BJ (cell line): ENCODE measurements around the gene PTPRG. TPM values are rescaled to one million over a fixed set of nuclear protein-coding genes. Genes with fewer than 3 reads are reported as not detected.

Experiments
- CTCF ChIA-PET: fragments of 350-600 bp; formaldehyde crosslinking; extraction: SDS; loops from one replicate; lab custom pipeline; 2021; ENCODE audit warnings: antibody characterized with exemption, inconsistent platforms; lab: Yijun Ruan, JAX
- POLR2A ChIA-PET: fragments of 300-600 bp; sonication (Branson Sonifier 250); formaldehyde crosslinking; extraction: SDS; loops from one replicate; lab custom pipeline; 2021; ENCODE audit warnings: antibody characterized with exemption; lab: Charles Lee
- DNase-seq: peaks from one replicate; pipeline ENCODE4 v3.0.0-alpha.2; 2011; ENCODE audit warnings: low read depth
- H3K27me3 ChIP-seq: 2 replicates; pipeline ENCODE4 v1.6.0; 2011; ENCODE audit warnings: low read length; ENCODE audit not compliant: control insufficient read depth, insufficient read depth
- H3K36me3 ChIP-seq: 2 replicates; pipeline ENCODE4 v1.5.1; 2011; ENCODE audit warnings: low read length; ENCODE audit not compliant: control insufficient read depth, insufficient read depth
- H3K4me3 ChIP-seq: 2 replicates; pipeline ENCODE4 v1.5.1; 2011; ENCODE audit warnings: low read depth, mild to moderate bottlenecking, control low read depth, low read length
- CTCF ChIP-seq: IDR thresholded peaks from 2 replicates; pipeline ENCODE4 v1.5.1; 2011; ENCODE audit warnings: low read depth, mild to moderate bottlenecking, control low read depth, inconsistent platforms, low read length, moderate library complexity; ENCODE audit not compliant: insufficient read depth
- polyA plus RNA-seq: library from polyadenylated mRNA; depleted of rRNA; stranded (reverse); fragments of >200 nt; gene quantifications from 2 replicates; pipeline ENCODE4 v1.2.3, GENCODE V29; 2011

Gene PTPRG
- polyA plus RNA-seq, 1 experiment = 20.8 TPM

DNA sequence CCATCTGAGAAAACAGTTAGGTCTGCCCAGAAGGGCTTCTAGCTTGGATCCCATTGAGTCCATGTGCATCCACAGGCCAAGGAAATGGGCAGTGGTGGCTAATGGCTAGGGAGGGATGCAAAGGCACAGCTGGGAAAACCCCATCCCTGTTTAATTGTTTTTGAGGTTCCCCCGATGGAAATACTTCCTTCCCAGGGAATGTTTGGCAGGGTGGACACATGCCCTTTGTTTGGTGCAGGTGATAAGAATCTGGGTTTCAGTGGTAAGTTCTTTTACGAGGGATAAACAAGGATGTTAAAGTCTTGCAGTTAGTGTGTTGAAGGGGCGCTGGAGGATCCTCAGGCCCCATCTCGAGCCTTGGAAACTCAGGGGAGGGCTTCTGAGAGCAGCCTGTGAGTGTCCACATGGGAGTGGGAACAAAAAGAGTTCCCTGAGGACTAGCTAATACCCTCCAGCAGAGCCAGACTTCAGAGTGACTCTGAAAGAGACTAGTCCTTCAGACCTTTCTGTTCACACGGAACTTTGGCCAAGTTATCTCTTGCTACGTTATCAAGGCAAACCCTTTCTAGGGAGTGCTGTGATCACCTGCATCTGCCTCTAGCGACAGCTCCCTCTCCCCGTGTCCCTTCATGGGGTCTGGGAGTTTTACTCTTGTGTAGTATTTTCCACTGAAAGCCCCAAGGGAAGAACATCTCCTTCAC is 17.4 kb downstream of the PTPRG start:
- DNase-seq = no peak
- Histone ChIP-seq H3K36me3 (no peaks in the 10 kb centered on the region), H3K4me3 (no peak overlapping the region), H3K27me3 (no peaks in the 10 kb centered on the region)
- no peak for TF ChIP-seq CTCF
- CTCF ChIA-PET = interaction anchor here (0.5 to 1.4 kb wide), 3 partner anchors 15 to 562 kb away, joined by 3 to 7 read pairs (median 3); no protein-coding TSS in a partner anchor
- POLR2A ChIA-PET = no interaction called here

DNA sequence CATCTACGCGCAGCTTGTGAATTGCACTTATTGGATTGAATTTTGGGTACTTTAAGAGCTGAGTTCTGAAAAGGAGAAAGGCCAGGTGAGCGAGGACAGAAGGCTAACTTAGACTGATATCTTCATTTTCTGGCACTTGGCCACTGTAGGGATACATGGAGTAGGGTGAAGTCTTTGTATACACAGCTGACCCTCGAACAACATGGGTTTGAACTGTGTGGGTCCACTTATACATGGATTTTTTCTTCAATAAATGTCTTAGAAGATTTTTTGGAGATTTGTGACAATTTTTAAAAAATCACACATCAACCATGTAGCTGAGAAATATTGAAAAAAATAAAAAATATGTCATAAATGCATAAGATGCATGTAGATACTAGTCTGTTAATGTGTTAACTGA is 18.3 kb downstream of the PTPRG start:
- CTCF ChIA-PET = interaction anchor here (1.4 kb wide), 1 partner anchor 16 kb away, joined by 7 read pairs; no protein-coding TSS in a partner anchor
- POLR2A ChIA-PET = no interaction called here
- Histone ChIP-seq H3K27me3 (no peaks in the 10 kb centered on the region), H3K4me3 (no peak overlapping the region), H3K36me3 (no peaks in the 10 kb centered on the region)
- no peak for DNase-seq
- TF ChIP-seq CTCF = no peak

GRCh38 chr3:61580982-61581643 is 19.7 kb downstream of the PTPRG start:
- no peak for TF ChIP-seq CTCF
- POLR2A ChIA-PET = no interaction called here
- Histone ChIP-seq H3K27me3 (no peaks in the 10 kb centered on the region), H3K36me3 (no peaks in the 10 kb centered on the region), H3K4me3 (no peak overlapping the region)
- CTCF ChIA-PET = interaction anchor here (0.9 kb wide), 1 partner anchor 45 kb away, joined by 3 read pairs; no protein-coding TSS in a partner anchor
- no peak for DNase-seq

GRCh38 chr3:61582287-61582686 is 20.9 kb downstream of the PTPRG start:
- Histone ChIP-seq H3K27me3 (no peaks in the 10 kb centered on the region), H3K4me3 (no peak overlapping the region), H3K36me3 (no peaks in the 10 kb centered on the region)
- no peak for DNase-seq
- TF ChIP-seq CTCF = no peak
- ChIA-PET POLR2A (no interaction called here), CTCF (interaction anchor here (0.9 kb wide), 1 partner anchor 44 kb away, joined by 3 read pairs; no protein-coding TSS in a partner anchor)

DNA sequence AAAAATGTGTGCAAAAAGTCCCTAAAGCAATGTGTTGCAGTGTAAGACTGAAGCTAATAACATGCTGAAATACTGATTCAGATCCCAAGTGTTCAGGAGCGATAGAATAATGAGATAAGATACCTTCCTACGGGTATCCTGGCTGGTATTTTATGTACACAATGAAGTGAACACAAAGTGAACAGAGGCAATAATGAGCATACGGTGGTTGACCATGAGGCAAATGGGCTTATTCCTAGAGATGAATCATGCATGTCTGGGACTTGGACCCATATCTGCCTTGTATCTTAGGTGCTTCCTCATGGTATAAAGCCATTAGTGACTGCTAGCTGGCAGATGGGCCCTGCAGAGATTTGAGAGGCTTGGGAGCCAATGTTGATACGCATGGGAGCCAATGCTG is 21.5 kb downstream of the PTPRG start:
- Histone ChIP-seq H3K36me3 (no peaks in the 10 kb centered on the region), H3K27me3 (no peaks in the 10 kb centered on the region), H3K4me3 (no peak overlapping the region)
- ChIA-PET POLR2A (no interaction called here), CTCF (interaction anchor here (0.7 to 2.2 kb wide), 2 partner anchors 18 to 25 kb away, joined by 3 to 8 read pairs; no protein-coding TSS in a partner anchor)
- DNase-seq = no peak
- TF ChIP-seq CTCF = no peak
